NCI-H82 (cell line): Measurements from ENCODE around the gene MAP3K19.
"Not testable (repeated sequence)": the region's sequence is repeated elsewhere in the genome, so short reads cannot be mapped to it uniquely, and the experiment has no call there.

Source experiments
- DNase-seq: peaks from one replicate; lab custom pipeline; 2025; lab: John Stamatoyannopoulos, UW

MAP3K19 gene

DNA sequence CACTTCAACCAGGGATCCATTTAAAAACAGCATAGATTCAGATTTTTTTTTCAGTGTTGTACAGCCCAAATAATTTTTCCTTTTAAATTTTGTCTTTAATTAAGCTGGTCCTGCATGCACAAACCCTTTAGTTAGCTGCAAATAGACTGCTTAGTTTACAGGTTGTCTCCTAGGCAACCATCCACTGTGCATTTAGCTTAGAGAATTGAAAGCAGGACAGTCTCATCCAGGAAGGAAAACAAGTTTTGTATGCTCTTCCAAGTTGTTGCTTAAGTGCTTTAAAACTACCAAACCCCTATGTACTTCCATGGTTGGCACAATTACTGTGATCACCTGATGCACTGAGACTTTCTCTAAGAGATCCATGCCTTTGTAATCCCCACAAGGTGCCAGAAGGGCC, at the start of gene MAP3K19:
Gene MAP3K19, minus strand, starts transcription at position 148 of the 400 bp plus-strand sequence. CDS start 22,800 bp downstream, outside the sequence.
- peak; percentile 79 for DNase-seq

DNA sequence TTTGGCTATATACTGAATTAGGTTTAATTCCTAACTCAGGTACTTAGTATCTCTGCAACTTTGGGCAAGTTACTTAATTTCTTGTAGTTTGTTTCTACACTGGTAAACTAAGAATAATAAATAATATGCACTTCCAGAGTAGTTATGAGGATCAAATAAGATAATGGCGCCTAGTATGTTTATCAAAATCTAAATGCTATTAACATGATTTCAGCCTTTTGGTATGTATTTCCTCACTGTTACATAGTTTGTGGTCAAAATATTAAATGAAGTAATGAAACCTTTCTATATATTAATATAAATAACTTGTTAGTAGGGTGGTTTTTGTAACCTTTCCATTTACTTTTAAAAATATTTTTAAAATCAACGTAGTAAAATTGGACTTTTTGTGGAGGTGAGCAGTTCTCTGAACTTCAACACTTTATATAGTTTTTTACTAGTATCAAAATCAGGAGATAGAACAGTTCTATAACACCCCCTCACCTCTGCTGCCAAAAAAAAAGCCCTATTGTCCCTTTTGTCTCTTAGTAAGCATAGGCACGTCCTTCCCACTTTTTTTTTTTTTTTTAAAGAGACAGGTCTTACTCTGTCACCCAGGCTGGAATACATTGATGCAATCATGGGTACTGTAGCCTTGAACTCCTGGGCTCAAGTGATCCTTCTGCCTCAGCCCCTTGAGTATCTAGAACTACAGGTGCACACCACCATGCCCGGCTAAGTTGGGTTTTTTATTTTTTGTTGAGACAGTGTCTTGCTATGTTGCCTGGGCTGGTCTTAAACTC, 49.6 kb upstream of the MAP3K19 start:
- no peak for DNase-seq

- DNase-seq, result no peak
These were observed 48.3 kb upstream of the MAP3K19 start for GRCh38 chr2:135095591-135095990.

- peak; percentile 79 for DNase-seq
These were observed 47.3 kb upstream of the MAP3K19 start for GRCh38 chr2:135094508-135094907.

DNA sequence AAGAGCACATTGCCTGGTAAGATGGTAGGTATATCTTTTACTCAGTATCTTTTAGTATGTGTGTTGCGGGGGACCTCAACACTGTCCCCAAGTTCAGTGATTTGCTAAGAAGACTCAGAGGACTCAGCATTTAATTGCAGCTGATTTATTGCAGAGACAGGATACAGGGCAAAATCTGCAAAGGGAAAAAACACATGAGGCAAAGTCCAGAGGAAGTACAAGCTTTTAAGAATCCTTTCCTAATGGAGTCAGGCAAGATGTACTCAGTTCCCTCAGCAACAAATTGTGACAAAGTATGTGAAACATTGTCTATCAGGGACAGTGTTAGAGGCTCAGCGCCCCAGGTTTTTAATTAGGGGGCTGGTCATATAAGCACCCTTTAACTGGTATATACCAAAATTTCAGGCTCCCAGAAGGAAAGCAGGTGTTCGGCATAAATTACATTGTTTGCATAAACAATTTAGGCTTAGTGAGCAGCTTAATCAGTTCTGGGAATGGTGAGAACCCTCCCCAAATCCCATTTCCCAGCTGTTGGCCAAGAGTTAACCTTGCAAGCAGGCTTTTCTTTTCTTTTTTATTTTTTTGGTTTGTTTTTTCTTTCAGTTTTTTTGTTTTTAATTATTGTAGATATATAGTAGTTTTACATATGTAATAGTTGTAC, 46.6 kb upstream of the MAP3K19 start:
- DNase-seq, result peak; percentile 95

- no peak for DNase-seq
These were observed 45.9 kb upstream of the MAP3K19 start for GRCh38 chr2:135093193-135093592.

DNA sequence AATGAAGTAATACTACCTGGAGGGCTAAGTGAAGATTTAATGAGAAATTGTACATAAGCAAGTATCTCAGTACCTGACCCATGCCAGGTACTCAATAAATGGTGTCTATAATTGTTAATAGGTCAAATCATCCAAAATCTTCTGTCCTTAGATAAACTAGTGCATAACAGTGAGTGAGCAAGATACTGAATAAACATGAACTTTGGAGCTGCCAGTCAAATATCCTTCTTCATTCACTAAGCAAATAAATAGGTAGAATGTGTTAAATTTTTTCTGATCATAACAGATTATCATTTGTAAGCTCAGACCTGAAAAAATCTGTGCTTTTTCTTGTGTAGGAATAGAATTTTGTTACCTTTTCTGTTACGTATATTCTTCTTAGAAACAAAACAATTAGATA, 44.4 kb upstream of the MAP3K19 start:
- no peak for DNase-seq

- DNase-seq, result not testable (repeated sequence)
These were observed 42.4 kb upstream of the MAP3K19 start for GRCh38 chr2:135089597-135089996.

DNA sequence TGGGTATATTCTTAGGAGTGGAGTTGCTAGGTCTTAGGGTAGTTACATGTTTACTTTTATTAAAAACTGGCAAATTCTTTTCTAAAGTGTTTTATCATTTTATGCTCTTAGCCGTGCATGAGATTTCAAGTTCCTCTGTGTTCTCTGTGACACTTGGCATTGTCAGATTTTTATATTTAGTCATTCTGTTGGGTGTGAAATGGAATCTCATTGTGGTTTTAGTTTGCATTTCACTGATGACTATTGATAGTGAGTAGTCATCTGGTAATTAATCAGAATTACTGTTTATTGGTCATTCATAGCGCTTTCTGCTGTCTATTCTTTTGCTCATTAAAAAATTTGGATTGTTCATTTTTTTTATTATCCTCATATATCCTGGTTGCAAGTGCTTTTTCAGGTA, 39.0 kb upstream of the MAP3K19 start:
- no peak for DNase-seq

DNA sequence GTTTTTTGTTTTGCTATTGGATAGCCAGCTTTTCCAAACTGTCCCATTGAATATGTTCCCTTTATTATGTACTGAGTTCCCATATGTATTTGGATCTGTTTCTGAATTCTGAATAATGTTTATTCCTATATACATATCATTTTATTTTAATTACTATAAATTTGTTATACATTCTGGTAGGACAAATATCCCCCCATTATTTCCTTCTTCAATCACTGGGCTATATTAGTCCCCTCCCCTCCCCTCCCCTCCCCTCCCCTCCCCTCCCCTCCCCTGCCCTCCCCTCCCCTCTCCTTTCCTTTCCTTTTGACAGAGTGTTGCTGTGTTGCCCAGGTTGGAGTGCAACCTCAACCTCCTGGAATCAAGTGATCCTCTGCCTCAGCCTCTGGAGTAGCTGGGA, 31.2 kb upstream of the MAP3K19 start:
- DNase-seq, result no peak

- DNase-seq, result no peak
These were observed 29.3 kb upstream of the MAP3K19 start for GRCh38 chr2:135076556-135076955.

DNA sequence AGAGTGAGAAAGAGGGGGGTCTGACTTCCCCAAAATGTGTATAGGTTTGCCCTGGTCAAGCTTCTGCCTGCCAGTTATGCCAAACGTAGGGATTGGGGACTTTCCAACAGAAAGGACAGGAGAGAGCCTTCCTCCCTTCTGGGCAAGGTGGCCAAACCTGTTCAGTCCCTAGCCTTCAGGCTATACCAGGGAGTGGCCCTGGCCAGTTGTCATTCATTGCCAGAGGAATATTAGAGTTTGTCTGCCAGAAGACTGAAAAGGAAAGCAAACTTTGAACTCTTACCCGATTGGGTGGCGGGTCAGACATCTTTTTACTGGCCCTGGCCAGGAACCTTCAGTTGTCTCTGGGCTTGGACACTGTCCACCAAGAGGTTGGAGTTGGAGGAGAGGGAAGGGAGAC, 27.0 kb upstream of the MAP3K19 start:
- no peak for DNase-seq

- peak; percentile 34 for DNase-seq
These were observed 25.1 kb upstream of the MAP3K19 start for GRCh38 chr2:135072125-135072997.

- DNase-seq, result no peak
These were observed 19.5 kb upstream of the MAP3K19 start for GRCh38 chr2:135066710-135067109.

DNA sequence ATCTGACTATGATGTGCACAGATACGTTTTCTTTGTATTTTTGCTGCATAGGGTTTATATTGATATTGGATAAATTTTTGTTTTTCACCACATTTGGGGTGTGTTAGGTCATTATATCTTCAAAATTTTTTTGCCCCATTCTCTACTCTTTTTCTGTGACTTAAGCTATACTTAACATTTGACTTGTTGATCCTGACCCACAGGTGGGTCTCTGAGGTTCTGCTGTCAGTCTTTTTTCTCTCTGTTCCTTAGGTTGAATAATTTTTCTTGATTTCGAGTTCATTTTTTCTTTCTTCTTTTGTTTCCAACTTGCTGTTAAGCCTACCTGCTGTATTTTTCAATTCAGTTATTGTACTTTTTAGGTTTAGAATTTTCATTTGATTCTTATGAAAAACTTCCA, 16.9 kb upstream of the MAP3K19 start:
- DNase-seq, result no peak

- DNase-seq, result no peak
These were observed 16.0 kb upstream of the MAP3K19 start for GRCh38 chr2:135063210-135063609.

- DNase-seq, result no peak
These were observed 12.3 kb upstream of the MAP3K19 start for GRCh38 chr2:135059577-135059976.

DNA sequence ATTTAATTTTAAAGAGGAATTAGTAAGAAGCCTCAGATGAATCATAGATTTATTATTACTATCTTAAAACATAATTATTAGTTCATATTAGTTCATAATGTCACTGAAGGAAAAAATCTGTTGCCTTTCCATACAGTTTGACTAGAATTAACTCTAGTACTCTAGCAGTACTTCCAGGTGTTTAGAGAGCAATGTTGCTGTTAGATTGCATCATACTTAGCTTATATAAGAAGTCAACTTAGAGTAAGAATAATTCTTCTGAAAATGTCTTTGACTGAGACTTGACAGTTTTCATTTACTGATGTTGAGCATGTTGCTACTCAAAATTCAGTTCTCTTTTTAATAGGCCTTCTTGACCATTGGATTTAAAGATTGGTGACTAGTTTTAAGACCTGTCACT, 9.5 kb upstream of the MAP3K19 start:
- DNase-seq, result no peak

DNA sequence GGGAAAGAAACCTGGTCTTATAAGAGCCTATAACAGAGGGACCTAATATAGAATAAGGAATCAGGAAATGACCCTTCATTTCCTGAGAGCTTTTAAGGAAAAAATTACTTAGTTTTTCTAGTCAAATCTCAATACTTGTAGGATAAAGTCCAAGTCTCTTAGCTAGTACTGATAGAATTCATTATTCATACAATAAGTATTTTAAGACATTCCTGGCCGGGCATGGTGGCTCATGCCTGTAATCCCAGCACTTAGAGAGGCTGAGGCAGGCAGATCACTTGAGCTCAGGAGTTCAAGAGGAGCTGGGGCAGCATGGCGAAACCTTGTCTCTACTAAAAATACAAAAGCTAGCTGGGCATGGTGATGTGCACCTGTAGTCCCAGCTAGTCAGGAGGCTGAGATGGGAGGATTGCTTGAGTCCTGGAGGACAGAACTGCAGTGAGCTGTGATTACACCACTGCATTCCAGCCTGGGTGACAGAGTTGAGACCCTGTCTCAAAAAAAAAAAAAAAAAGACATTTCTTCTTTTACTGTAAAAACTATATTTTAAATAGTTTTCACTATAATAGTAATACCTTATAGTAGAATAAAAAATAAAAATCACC, 8.0 kb upstream of the MAP3K19 start:
- DNase-seq, result no peak

DNA sequence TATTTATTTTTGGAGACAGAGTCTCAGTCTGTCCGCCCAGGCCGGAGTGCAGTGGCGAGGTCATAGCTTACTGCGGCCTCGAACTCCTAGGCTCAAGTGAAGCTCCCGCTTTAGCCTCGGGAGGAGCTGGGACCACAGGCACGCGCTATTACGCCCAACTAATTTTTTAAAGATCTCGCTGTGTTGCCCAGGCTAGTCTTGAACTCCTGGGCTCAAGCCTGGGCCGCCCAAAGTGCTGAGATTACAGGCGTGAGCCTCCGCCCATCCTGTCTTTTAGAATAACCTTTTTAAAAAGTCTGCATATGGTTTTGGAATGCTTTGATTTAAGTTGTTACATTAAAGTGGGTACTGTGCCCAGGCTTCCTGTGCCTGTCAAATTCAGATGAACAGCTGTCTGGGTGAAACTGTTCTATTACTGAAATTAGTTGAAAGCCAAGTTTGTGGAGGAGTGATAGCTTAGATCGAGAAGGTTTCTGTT, 5.8 kb upstream of the MAP3K19 start:
- DNase-seq, result peak; percentile 37

GRCh38 chr2:135052042-135052876, 5.0 kb upstream of the MAP3K19 start, which contains the start of gene RAB3GAP1:
Gene RAB3GAP1, plus strand, starts transcription at chr2:135052292. Its CDS starts 16 bp downstream, at chr2:135052308.
- peak; percentile 96 for DNase-seq
